ENCODE measurements around the gene RAB3GAP1. TPM values are rescaled to one million over a fixed set of nuclear protein-coding genes. Genes with fewer than 3 reads are reported as not detected.

The RAB3GAP1 gene
- total and polyA plus RNA-seq, 2 of the 4 experiments (the other 2 are of a cell fraction): 21.2 to 65.8 TPM

- H3K9me1 ChIP-seq (ENCODE audit: insufficient read depth, low read length): peaks cover 3% of the 10 kb centered on the region; the same call in 1 of the 2 replicates
- H4K5ac ChIP-seq (ENCODE audit: low read depth, low read length): no peak overlapping the region
- intact Hi-C loops (cut with micrococcal nuclease) (loop anchor here (10.0 kb wide), 1 partner anchor 535 kb away; no protein-coding TSS in a partner anchor), dilution Hi-C loops (cut with HindIII; ENCODE audit: low sequenced_read_pairs, unreplicated experiment) (no loop called here), in situ Hi-C loops (cut with MboI; ENCODE audit: low sequenced_read_pairs) (no loop called here)
- H3K27me3 ChIP-seq (ENCODE audit: control insufficient read depth, insufficient read depth, low read length): no peaks in the 10 kb centered on the region
- H2BK20ac ChIP-seq (ENCODE audit: low read depth, low read length): no peak overlapping the region
- no peak overlapping the region for H3K4me2 ChIP-seq (ENCODE audit: low read depth, low read length)
- no peak overlapping the region for H4K8ac ChIP-seq (ENCODE audit: low read depth in 2 of 2, low read length in 2 of 2)
- H3K9ac ChIP-seq (ENCODE audit: low read depth, low read length): no peak overlapping the region
- no peak overlapping the region for H2AK5ac ChIP-seq (ENCODE audit: low read depth, low read length)
- no peak overlapping the region for H3K23ac ChIP-seq (ENCODE audit: low read depth, low read length)
- no peak for TF ChIP-seq MAZ (IDR thresholded peaks at IDR 0.05; ENCODE audit: borderline replicate concordance, low read depth, low read length)
- TF ChIP-seq POLR2A (IDR thresholded peaks at IDR 0.05; ENCODE audit: low read depth, low read length): no peak
- TF ChIP-seq FOS (IDR thresholded peaks at IDR 0.05; ENCODE audit: low read depth, low read length): no peak
- peaks cover 4 to 9% of the 10 kb centered on the region in 2 experiments; a peak in 1 of 4 replicates for H3K79me1 ChIP-seq (ENCODE audit: low read depth in 1 of 2, low read length in 2 of 2)
- no peak overlapping the region for H3K14ac ChIP-seq (replicated peaks; ENCODE audit: low read depth, low read length)
- H4K91ac ChIP-seq (ENCODE audit: insufficient read depth, low read depth, low read length): no peak overlapping the region
- no peaks in the 10 kb centered on the region for H4K20me1 ChIP-seq (ENCODE audit: insufficient read depth, low read length)
- H3K9me3 ChIP-seq (ENCODE audit: control insufficient read depth, insufficient read depth, low read length): no peaks in the 10 kb centered on the region
- H2BK5ac ChIP-seq (ENCODE audit: low read depth, low read length, poor library complexity, severe bottlenecking): no peak overlapping the region
- no TSS peak for BruUV-seq (replicated peaks)
- no peak overlapping the region for H3K18ac ChIP-seq (ENCODE audit: low read depth, low read length)
- ChIA-PET CTCF (no interaction called here), POLR2A (ENCODE audit: unreplicated experiment) (no interaction called here)
- H2AK9ac ChIP-seq (replicated peaks; ENCODE audit: low read depth, low read length, poor library complexity): no peak overlapping the region
- H2AFZ ChIP-seq (replicated peaks; ENCODE audit: low read length, poor library complexity): no peak overlapping the region
- ATAC-seq (ENCODE audit: low read depth) (no peak), DNase-seq (no peak)
- no peaks in the 10 kb centered on the region for H3K4me1 ChIP-seq (ENCODE audit: control insufficient read depth, insufficient read depth, low read length)
- 90% methylated on average over 4 of the region's 11 CpGs; no CpG with 5 or more reads in 1 of the 2 experiments for WGBS, 2 experiments (ENCODE audit: extremely low coverage in 2 of 2, insufficient read length in 1 of 2)
- peaks cover 34% of the 10 kb centered on the region for H3K36me3 ChIP-seq (ENCODE audit: control insufficient read depth, insufficient read depth, low read length)
- H3K4ac ChIP-seq (ENCODE audit: low read depth, low read length): no peak overlapping the region
- no peak overlapping the region for H3K4me3 ChIP-seq (ENCODE audit: insufficient read depth, low read depth, low read length)
- no peak overlapping the region for H2BK15ac ChIP-seq (ENCODE audit: low read depth, low read length)
- no peak overlapping the region for H3K27ac ChIP-seq (ENCODE audit: insufficient read depth, low read length)
- H3K56ac ChIP-seq (ENCODE audit: extremely low read depth, insufficient read depth, low read length): no peak overlapping the region
- no peak overlapping the region for H2BK120ac ChIP-seq (ENCODE audit: low read depth, low read length)
These were observed 118.0 kb downstream of the RAB3GAP1 start for GRCh38 chr2:135169900-135170753.
